Measurements from ENCODE around the gene EVX1. TPM values are rescaled to one million over a fixed set of nuclear protein-coding genes. Genes with fewer than 3 reads are reported as not detected.

Gene EVX1
- total RNA-seq, 4 donors from 2014 or later = not detected

DNA sequence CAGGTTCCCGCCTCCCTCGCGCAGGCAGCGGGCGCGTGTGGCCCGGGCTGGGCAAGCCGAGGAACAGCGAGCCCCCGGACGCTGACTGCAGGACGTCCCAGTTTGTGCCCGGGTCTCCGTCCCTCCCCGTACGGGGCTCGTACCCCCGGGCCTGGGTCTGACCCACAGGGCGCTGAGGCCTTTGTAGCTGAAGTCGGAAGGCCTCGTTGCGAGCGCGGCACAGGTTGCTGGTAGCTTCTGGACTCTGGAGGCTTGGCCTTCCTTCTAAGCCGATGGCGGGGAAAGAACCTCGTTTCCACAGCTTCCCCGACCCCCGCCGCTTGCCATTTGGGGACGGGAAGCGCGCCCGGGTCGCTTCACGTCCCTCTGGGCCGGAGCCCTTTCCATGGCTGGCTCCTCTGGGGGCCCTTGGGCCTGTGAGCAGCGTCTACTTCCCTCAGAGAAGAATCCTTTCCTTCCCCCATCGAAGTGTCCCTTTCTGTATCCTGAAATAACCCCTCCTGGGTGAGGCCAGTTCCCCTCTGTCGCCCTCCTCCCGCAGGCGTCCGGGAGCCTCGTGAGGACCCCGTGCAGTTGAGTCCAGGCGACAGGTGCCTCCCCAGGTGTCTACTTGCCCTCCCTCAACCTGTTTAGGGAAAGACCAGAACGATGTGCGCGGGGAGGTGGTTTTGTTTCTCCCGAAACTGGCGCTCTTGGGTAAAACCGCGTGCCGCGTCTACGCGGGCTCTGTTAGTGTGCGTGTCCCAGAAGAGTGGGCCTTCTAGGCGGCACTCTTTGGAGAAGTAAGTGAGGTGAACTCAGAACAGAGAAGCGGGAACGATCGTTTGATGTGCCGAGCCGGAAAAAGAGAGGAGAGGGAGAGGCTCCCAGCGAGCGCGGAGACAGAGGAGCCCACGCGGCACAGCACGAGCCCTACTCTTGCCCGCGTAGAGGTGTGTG lies 9.3 kb downstream of the EVX1 start:
- H3K36me3 ChIP-seq = no peaks in the 10 kb centered on the region
- no peak for TF ChIP-seq POLR2A (IDR thresholded peaks at IDR 0.05)
- TF ChIP-seq, protein P1, sequence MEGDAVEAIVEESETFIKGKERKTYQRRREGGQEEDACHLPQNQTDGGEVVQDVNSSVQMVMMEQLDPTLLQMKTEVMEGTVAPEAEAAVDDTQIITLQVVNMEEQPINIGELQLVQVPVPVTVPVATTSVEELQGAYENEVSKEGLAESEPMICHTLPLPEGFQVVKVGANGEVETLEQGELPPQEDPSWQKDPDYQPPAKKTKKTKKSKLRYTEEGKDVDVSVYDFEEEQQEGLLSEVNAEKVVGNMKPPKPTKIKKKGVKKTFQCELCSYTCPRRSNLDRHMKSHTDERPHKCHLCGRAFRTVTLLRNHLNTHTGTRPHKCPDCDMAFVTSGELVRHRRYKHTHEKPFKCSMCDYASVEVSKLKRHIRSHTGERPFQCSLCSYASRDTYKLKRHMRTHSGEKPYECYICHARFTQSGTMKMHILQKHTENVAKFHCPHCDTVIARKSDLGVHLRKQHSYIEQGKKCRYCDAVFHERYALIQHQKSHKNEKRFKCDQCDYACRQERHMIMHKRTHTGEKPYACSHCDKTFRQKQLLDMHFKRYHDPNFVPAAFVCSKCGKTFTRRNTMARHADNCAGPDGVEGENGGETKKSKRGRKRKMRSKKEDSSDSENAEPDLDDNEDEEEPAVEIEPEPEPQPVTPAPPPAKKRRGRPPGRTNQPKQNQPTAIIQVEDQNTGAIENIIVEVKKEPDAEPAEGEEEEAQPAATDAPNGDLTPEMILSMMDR (IDR thresholded peaks at IDR 0.05) = no peak
- H3K4me1 ChIP-seq = peaks cover 0 to 14% (median 0%) of the 10 kb centered on the region in 4 donors
- peak overlapping the region in 2 of 4 donors; percentile 12 to 24 for H3K4me3 ChIP-seq
- no peak overlapping the region for H3K27ac ChIP-seq
- DNase-seq = peak in 1 of 3 donors; percentile 56
- peaks cover 0 to 5% (median 0%) of the 10 kb centered on the region in 4 donors for H3K9me3 ChIP-seq
- peaks cover 0 to 55% of the 10 kb centered on the region in 2 donors for H3K27me3 ChIP-seq

DNA sequence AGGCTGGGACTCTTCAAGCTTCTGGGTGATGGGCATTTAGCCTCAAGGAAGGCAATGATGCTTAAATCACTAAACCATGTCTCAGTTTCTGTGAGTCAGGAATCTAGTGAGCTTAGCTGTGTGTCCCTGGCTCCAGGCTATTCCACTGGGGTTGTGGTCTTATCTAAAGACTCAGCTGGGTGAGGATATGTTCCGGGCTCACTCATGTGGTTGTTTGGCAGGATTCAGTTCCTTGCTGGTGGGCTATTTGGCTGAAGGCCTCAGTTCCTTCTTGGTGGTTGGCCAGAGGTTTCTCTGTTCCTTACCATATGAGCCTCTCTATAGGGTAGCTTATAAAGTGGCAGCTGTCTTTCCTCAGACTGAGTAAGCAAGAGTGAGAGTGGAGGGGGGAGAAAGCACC lies 12.0 kb downstream of the EVX1 start:
- no peaks in the 10 kb centered on the region for H3K36me3 ChIP-seq
- H3K4me1 ChIP-seq = peaks cover 0 to 14% (median 0%) of the 10 kb centered on the region in 4 donors
- no peak overlapping the region for H3K4me3 ChIP-seq
- H3K27me3 ChIP-seq = peaks cover 0 to 37% of the 10 kb centered on the region in 2 donors
- H3K9me3 ChIP-seq = peaks cover 0 to under 1% (median 0%) of the 10 kb centered on the region in 4 donors
- TF ChIP-seq, protein P1 (IDR thresholded peaks at IDR 0.05) = no peak
- no peak for TF ChIP-seq POLR2A (IDR thresholded peaks at IDR 0.05)
- no peak overlapping the region for H3K27ac ChIP-seq
- DNase-seq = no peak

DNA sequence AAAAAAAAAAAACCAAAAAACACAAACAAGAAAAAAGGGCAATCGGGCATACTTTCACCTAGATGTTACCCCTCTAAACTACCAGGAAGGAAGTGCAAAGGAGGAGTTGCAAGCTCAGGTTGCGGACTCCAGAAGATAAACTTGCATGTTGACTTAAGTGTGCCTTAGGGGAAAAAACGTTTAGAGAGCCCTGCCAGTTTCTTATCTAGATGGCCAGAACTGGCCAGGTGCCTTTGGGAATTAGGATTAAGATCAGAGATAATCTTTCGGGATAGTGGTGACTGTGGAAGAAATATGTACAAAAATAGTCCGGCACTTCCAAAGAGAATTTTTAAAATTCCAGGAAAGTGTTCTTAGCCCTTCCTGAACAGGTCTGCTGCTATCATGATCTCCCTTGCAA lies 17.6 kb downstream of the EVX1 start:
- Histone ChIP-seq H3K27me3 (no peaks in the 10 kb centered on the region), H3K4me1 (no peaks in the 10 kb centered on the region), H3K36me3 (no peaks in the 10 kb centered on the region), H3K4me3 (no peak overlapping the region), H3K27ac (no peak overlapping the region), H3K9me3 (no peaks in the 10 kb centered on the region)
- no peak for DNase-seq
- TF ChIP-seq, protein P1 (IDR thresholded peaks at IDR 0.05) = no peak
- no peak for TF ChIP-seq POLR2A (IDR thresholded peaks at IDR 0.05)

DNA sequence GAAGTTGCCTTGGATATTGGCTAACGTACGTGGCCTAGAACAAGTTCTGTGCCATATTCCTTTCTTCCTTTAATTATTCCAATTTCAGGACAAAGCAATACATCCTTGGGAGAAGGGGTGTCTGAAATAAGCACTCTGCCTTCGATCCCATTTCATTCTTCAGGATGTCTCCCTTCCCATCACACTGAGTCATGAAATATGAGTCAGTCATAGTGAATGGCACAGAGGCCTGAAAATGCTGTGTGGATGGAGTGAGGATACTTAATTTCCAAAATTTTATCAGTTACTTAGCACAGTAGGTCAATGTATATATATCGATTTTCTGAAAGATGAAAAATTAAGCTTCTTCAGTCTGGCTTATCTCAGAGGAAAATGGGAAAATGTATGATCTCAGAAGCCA lies 19.5 kb downstream of the EVX1 start:
- DNase-seq = no peak
- Histone ChIP-seq H3K36me3 (no peaks in the 10 kb centered on the region), H3K4me1 (no peaks in the 10 kb centered on the region), H3K4me3 (no peak overlapping the region), H3K27me3 (no peaks in the 10 kb centered on the region), H3K9me3 (no peaks in the 10 kb centered on the region), H3K27ac (no peak overlapping the region)
- no peak for TF ChIP-seq POLR2A (IDR thresholded peaks at IDR 0.05)
- TF ChIP-seq, protein P1 (IDR thresholded peaks at IDR 0.05) = no peak

DNA sequence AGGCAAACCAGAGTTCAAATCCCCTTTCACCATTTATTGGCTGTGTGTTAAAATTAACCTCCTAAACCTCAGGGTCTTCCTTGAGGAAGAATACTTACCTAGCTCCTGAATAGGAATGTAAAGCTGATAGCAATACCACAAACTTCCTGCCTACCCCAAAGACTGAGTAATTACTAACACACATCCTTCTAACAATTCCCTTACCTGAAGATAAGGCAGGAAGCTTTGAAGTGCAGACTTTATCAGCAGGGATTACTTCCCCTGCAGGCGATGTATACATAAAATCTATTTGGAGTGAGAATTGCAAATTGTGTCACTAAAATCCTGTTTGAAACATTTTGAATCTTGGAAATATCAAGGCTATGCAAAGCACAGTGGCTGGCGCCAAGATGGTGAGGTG lies 21.2 kb downstream of the EVX1 start:
- Histone ChIP-seq H3K9me3 (no peaks in the 10 kb centered on the region), H3K4me3 (no peak overlapping the region), H3K27ac (no peak overlapping the region), H3K4me1 (no peaks in the 10 kb centered on the region), H3K27me3 (no peaks in the 10 kb centered on the region), H3K36me3 (no peaks in the 10 kb centered on the region)
- no peak for DNase-seq
- TF ChIP-seq POLR2A (IDR thresholded peaks at IDR 0.05) = no peak
- TF ChIP-seq, protein P1 (IDR thresholded peaks at IDR 0.05) = no peak

Measured in Peyer's patch (tissue), 4 donors.